RWPE1 (cell line): ENCODE measurements around the gene ST3GAL3.

ENCODE experiments used
- CTCF ChIA-PET: fragments of 350-600 bp; sonication (Branson Sonifier 250); formaldehyde crosslinking; extraction: SDS; loops from one replicate; lab custom pipeline; 2021; lab: Yijun Ruan, JAX
- POLR2A ChIA-PET: fragments of 400-600 bp; formaldehyde crosslinking; extraction: SDS; loops from one replicate; lab custom pipeline; 2020; ENCODE audit warnings: antibody characterized with exemption; ENCODE audit not compliant: low non-redundant PET; lab: Yijun Ruan, JAX
- DNase-seq: peaks from one replicate; pipeline ENCODE4 v3.0.0; 2012; ENCODE audit warnings: low spot score
- H3K27ac ChIP-seq: fragments of 450-650 bp; 2 replicates; pipeline ENCODE4 v1.5.1; 2017
- TF ChIP-seq, protein P1 (sequence below): fragments of 450-650 bp; conservative IDR thresholded peaks from 2 replicates; pipeline ENCODE4 v1.5.1; 2017; ENCODE audit warnings: low read depth, mild to moderate bottlenecking

ST3GAL3 gene

DNA sequence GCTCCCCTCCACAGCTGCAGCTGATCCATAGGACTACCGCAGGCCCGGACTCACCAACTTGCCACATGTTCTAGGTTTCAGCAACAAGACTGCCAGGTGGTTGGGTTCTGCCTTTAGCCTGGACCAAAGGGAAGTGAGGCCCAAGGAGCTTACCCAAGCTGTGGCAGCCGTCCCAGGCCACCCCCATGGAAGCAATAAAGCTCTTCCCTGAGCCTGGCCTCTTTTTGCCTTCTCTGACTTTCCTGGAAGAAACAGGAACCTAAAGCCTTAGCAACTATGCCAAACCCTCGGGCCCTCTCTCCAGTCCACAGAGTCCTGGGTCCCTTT lies 223.6 kb downstream of the ST3GAL3 start:
- CTCF ChIA-PET: interaction anchor here (0.6 to 1.5 kb wide), 6 partner anchors 15 to 167 kb away, joined by 3 to 8 read pairs (median 4); partner anchors contain the start of gene ATP6V0B
- POLR2A ChIA-PET: interaction anchor here (1.2 kb wide), 2 partner anchors 15 to 167 kb away, joined by 3 read pairs; no protein-coding TSS in a partner anchor
- TF ChIP-seq, protein P1, sequence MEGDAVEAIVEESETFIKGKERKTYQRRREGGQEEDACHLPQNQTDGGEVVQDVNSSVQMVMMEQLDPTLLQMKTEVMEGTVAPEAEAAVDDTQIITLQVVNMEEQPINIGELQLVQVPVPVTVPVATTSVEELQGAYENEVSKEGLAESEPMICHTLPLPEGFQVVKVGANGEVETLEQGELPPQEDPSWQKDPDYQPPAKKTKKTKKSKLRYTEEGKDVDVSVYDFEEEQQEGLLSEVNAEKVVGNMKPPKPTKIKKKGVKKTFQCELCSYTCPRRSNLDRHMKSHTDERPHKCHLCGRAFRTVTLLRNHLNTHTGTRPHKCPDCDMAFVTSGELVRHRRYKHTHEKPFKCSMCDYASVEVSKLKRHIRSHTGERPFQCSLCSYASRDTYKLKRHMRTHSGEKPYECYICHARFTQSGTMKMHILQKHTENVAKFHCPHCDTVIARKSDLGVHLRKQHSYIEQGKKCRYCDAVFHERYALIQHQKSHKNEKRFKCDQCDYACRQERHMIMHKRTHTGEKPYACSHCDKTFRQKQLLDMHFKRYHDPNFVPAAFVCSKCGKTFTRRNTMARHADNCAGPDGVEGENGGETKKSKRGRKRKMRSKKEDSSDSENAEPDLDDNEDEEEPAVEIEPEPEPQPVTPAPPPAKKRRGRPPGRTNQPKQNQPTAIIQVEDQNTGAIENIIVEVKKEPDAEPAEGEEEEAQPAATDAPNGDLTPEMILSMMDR: no peak
- no peak for DNase-seq
- peak overlapping the region; percentile 96 for H3K27ac ChIP-seq

DNA sequence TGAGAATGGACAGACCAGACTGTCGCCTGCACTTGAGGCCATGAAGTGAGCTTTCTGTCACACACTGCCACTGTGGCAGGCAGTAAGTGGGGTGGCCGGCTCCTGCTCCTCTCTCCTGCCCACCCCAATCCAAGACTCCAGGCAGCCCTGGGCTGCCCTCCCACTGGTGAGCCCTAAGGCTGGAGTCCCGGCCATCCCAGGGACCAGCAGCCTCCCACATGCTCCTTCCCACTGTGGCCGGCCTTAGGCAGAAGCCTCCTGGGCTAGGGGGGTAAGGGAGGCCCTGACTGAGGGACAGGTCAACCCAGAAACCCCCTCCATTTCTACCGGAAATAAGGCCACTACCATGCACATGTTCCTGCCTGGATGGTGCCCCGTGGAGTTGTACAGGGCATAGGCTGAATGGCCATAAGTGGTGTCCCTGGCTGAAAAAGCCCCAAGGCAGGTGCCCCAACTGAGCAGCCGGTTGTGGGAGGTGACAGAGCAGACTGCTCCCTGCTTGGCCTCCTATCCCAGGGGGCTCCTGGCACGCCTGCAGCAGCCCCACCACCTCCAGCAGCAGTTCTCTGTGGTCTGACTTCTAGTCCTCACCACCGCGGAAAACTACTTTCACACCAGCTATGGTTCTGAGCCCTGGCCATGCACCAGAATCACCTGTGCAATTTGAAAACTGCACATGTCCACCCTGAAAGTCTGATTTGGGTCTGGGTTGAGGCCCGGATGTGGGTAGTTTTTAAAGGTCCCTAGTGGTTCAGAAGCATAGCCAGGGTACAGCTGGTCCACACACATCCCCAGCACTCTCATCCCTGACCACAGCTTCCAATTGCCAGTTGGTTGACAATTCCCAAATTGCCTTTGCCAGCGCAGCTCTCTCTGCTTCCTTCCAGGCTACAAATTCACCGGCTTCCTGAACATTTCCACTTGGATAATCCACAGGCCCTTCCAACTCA lies 224.7 kb downstream of the ST3GAL3 start:
- DNase-seq: no peak
- H3K27ac ChIP-seq: peak overlapping the region; percentile 96
- ChIA-PET POLR2A (interaction anchor here (0.6 kb wide), 1 partner anchor 150 kb away, joined by 3 read pairs; no protein-coding TSS in a partner anchor), CTCF (interaction anchor here (0.6 to 6.5 kb wide), 3 partner anchors 14 to 166 kb away, joined by 3 to 150 read pairs (median 3); no protein-coding TSS in a partner anchor)
- TF ChIP-seq, protein P1: no peak

DNA sequence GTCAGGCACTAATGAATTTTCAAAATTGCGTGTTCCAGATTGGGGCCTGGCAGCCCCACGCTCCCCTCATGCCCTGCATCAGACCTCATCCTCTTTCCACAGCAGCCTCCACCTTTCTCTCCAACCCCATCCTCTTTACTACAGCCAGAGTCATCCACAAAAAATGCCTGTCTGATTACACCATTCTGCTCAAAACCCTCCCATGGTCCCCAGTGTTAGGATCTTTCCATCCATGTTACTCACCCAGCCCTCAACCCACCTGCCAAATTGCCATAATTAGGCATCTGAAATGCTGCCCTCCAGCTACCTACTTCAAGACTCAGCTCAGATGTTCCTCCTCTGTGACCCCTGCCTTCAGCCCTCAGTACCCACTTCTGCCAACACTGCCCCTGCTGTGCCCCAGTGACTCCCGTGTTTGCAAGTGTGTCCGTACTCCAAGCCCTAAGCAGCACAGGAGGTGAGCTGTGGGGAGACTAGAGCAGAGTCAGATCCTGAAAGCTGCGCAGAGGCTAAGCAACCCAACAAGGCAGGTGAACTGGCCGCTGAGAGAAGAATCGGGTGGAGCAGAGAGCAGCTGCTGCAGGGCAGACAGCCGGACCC lies 225.6 kb downstream of the ST3GAL3 start:
- POLR2A ChIA-PET: interaction anchor here (0.6 to 0.8 kb wide), 3 partner anchors 19 to 167 kb away, joined by 3 read pairs; no protein-coding TSS in a partner anchor
- CTCF ChIA-PET: interaction anchor here (0.5 to 6.5 kb wide), 8 partner anchors 13 to 167 kb away, joined by 3 to 150 read pairs (median 4); partner anchors contain the start of gene IPO13
- DNase-seq: peak; percentile 79
- peak overlapping the region; percentile 96 for H3K27ac ChIP-seq
- TF ChIP-seq, protein P1: no peak

DNA sequence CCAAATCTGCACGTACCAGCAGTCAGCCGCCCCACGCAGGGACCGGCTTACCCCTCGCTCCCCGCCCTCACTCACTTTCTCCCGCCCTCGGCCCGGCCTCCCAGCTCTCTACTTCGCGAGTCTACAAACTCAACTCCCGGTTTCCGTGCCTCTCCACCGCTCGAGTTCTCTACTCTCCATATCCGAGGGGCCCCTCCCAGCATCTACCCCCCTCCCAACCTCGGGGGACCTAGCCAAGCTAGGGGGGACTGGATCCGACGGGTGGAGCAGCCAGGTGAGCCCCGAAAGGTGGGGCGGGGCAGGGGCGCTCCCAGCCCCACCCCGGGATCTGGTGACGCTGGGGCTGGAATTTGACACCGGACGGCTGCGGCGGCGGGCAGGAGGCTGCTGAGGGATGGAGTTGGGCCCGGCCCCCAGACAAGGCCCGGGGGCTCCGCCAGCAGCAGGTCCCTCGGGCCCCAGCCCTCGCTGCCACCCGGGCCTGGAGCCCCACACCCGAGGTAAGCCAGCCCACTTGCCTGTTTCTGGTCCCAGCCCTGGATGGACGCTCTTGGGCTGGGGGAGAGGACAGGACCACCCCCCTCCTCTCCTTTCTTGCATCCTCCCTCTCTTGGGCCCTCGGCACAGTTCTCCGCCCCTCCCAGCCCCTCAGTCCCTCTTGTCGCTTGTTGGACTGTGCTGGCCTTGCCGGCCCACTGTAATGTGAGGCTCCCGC lies 226.2 kb downstream of the ST3GAL3 start, which contains the start of gene ARTN:
ARTN (plus strand) TSS at position 416 of the 715 bp plus-strand sequence. CDS start 1,856 bp downstream, outside the sequence.
- H3K27ac ChIP-seq: peak within 1 kb of the TSS; percentile 96

DNA sequence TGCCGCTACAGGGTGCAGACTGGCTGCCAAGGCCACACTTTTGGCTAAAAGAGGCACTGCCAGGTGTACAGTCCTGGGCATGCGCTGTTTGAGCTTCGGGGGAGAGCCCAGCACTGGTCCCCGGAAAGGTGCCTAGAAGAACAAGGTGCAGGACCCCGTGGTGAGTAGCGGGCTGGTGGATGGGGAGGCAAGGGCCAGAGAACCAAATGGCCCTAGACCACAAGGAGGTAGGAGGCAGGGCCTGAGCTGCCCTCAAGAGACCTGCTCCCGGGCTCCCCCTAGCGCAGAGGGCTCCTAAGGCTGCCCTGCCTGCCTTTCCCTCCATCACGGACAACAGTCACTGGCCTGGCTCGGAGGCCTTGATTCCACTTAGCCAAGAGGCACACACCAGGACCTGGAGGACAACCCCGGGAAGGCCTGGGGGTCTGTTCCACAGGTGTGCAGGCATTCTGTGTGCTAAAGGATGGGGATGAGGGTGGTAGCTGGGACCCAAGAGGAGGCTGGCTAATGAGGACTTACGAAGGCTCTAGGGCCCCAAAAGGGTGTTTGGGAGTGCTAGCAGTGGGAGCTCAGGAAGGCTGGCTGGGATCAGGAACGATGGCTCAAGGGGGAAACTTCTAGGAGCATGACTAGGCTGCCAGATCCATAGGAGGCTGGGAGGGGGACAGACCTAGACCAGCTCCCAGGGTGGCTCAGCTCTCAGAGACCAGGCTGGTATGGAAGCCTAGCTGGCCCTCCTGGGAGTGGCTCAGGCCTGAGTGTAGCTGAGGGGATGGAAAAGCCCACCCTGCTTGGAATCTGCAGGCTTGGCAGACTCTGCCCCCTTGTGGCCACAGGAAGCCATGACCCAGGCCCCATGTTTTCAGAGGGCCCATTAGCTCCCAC lies 227.0 kb downstream of the ST3GAL3 start:
- peak; percentile 67 for DNase-seq
- peak overlapping the region; percentile 96 for H3K27ac ChIP-seq
- ChIA-PET CTCF (interaction anchor here (0.5 to 6.5 kb wide), 38 partner anchors 8 to 691 kb away, joined by 3 to 150 read pairs (median 4); partner anchors contain the start of genes ATP6V0B, IPO13 and SLC6A9), POLR2A (interaction anchor here (1.0 to 1.9 kb wide), 2 partner anchors 169 to 171 kb away, joined by 6 read pairs; no protein-coding TSS in a partner anchor)
- TF ChIP-seq, protein P1: peak; percentile 84

More for the DNA sequence above, 226.2 kb downstream of the ST3GAL3 start, which contains the start of gene ARTN:
- TF ChIP-seq, protein P1: no peak
- CTCF ChIA-PET: interaction anchor here (0.5 to 6.5 kb wide), 21 partner anchors 10 to 173 kb away, joined by 3 to 150 read pairs (median 4); partner anchors contain the start of genes ATP6V0B and IPO13
- POLR2A ChIA-PET: interaction anchor here (0.8 to 1.9 kb wide), 3 partner anchors 19 to 170 kb away, joined by 3 to 6 read pairs (median 3); no protein-coding TSS in a partner anchor
- peak; percentile 73 for DNase-seq
